ENCODE measurements around the gene RGS6.

Gene RGS6

GRCh38 chr14:72565149-72565559, 632.9 kb downstream of the RGS6 start:
- DNase-seq, result no peak

- no peak for DNase-seq
Measured at GRCh38 chr14:72565917-72566316, 633.7 kb downstream of the RGS6 start.

DNA sequence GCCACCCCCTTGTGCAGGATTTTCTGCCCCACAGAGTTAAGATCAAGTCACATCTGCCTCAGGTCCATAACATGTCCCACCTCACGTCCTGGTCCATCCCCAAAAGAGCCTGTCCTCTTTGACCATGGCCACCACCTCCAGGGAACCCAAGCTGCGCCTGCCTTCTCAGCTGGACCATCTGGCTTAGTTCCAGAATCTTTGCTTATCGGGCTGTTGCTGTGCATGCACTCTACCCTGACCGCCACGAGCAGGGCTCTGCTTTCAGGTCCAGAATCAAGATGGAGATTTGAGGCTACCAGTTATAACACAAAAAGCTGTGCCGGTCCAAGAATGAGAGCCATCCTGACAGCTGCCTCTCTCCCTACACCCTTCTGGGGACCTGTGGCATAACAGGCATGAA, 635.0 kb downstream of the RGS6 start:
- no peak for DNase-seq

DNA sequence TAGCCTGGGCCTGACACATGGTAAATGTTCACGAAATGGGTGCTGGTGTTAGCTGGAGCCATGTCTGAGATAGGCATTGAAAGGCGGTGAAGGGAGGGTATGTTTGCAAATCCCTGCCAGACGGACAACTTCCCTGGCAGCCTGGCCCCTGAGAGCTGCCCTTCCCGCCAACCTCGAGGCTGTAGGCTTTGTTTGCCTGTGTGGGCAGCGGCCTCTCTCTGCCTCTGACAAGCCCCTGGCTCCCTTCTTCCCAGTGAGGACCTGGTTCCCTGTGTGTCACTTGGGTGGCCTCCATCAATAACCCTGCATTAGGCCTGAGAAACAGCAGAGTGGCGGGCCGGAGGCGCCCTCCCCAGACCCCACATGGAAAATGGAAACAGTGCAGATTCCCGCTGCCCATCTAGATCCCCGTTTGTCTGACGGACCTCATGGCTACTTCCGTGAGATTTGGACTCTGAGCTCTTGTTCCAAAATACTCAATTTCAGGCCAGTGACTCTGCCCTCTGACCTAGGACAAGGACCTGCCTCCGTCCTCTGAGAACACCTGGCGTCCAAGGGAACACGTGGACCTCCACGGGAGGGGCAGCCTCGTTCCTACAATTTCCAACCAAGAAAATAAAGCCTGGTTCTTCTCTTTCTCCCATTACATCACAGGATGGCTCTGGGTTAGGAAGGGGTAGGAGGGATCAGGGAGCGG, 636.2 kb downstream of the RGS6 start:
- DNase-seq, result no peak

- no peak for DNase-seq
Measured at GRCh38 chr14:72573725-72574417, 641.6 kb downstream of the RGS6 start.

- DNase-seq, result no peak
Measured at GRCh38 chr14:72574715-72575114, 642.5 kb downstream of the RGS6 start.

DNA sequence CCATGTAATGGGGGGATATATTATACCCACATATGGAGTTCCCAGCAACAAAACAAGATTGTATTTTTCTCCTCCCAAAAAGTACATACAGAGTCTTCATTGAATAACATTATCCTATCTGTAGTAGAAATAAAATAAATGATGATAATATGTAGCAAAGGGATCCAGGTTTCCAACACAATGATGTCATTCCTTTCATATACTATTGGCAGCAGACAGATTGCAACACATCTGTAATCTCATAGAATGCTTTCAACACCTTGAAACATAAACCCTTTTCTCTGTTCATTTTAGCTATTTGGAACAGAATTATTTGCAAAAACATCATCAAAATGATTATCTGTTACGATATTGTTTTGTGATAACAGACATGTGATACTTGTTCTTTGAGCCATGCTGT, 644.0 kb downstream of the RGS6 start:
- DNase-seq, result no peak

DNA sequence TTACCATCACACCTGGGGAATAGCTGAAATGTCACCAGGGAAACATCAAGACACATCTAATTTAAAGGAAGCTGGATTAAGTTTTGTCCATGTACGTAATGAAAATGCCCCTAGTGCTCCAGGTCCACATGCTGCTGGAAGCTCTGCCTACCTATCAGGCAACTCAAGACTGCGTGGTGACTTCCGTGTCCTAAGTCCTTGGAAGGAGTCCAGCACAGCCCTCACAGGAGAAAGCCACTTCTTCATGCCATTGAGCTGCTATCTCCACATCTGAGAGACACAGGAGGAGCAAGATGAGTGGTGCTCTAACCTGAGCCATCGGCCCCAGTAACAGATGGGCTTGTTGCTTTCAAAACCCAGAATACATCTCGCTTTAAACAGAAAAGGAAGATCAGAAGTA, 645.3 kb downstream of the RGS6 start:
- no peak for DNase-seq

DNA sequence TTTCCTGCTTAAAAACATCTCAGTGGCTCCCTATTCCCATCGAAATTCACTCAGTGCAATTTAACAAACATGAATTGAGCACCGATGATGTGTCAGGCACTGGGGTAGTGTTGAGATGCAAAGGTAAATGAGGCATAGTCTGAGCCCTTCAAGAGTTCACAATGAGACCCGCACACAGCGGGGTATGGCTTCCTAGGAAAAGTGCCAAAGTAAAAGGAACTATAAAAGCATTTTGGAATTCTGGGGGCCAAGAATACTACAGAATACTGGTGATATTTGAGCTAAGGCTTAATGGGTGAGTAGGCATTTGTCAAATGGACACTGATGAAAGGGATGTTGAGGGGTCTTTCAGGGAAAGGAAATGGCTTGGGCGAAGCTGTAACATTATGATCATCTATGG, 646.3 kb downstream of the RGS6 start:
- DNase-seq, result no peak

DNA sequence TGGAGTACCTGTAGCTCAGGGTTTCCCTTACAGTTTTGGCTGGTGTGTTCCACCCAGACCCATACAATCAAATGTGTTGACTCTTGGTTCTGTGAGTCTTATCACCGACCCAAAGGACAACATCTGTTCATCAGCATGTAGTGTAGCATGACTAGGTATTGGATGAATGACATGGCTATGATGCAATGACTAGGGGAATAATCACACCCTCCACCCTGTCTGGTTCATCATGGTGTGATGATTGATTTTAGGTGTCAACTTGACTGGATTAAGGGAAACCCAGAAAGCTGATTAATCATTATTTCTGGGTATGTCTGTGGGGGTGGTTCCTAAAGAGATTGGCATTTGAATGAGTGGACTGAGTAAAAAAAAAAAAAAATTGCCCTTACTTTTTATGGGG, 650.4 kb downstream of the RGS6 start:
- no peak for DNase-seq

DNA sequence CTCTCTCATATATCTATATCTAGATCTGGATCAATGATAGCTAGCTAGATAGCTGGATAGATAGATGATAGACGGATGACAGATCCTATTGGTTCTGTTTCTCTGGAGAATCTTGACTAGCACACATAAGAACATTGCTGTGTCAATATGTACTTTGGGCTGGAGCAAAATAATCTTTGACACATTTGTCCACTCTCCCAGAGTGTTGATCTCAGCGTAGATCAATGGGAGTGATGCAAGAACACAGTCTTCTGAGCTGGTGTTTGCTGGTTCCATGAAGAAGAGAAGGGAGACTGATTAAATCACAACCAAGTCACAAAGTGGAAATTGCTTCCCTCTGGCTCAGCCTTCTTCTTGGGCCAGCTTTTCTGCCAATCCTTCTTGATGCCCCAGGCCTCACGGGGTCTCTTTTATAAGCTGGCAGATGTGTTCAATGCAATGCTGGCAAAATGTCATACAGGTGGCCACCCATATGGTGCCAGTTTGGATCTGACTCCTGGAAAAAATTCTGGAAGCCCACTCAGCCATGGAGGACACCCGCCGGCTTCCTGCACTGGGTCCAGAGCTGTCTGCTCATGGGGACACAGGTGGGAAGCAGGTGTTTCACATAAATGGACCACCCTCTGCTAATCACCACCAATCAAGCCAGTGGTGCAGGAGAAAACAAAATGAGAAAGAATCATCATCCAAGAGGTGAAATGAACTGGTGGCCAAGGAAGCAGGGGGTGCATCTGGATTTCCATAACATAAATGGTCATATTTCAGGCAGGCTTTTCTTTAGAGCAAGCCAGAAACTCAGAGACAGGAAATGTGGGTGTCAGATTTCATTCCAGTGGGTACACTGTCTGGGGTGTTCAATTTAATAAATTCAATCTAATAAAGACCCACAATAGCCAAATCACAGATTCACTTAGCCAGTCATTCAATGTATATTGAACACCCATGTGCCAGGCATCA, 651.4 kb downstream of the RGS6 start:
- DNase-seq, result no peak

DNA sequence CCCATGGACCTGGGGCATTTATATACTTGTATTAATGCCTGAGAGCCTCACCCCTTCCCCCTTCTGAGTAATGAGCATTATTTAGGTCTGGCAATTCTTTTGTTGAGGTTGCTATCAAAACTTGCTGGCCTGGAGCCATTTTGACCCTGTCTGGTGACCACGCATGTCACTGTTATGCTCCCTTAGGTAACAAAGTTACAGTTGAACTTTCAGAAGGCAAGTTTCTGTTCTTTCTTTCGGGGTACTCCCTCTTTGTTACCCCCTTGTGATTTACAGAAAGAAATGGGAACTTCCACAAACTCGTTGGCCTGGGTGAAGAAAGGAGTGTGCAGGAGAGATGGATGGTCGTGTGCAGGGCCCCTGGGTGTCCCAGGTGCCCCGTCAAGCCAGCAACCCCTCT, 656.3 kb downstream of the RGS6 start:
- DNase-seq, result no peak

DNA sequence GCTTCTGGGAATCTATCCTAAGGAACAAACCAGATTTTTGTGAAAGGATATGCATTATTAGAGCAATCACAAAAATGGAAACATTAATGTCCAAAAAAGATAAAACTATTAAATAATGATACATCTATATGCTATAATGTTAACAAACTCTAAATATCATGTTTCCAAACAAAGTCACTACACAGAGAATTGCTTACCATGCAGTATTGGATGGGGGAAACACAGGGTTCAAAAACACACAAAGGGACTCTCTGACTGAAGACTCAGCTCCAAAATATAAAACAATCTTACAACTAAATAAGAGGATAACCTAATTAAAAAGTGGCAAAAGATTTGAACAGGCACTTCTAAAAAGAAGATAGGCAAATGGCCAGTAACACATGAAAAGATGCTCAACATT, 657.4 kb downstream of the RGS6 start:
- no peak for DNase-seq

DNA sequence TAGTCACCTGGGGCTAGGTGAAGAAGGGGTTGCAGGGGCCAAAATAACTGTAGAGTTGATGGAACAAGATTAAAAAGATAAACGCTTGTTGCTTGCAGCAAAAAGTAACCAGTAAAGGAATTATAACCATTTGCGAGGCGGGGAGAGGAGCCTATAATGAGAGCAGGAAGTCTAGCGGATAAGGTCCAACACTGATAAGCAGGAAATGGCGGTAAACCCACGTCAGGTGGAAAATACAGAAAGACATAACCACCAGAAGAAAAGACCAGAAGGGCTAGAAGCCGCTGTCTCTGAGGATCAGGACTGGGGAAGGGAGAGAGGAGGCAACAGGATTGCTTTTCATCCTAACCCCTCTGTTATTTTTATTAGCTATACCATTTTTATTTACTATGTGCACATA, 658.3 kb downstream of the RGS6 start:
- no peak for DNase-seq

DNA sequence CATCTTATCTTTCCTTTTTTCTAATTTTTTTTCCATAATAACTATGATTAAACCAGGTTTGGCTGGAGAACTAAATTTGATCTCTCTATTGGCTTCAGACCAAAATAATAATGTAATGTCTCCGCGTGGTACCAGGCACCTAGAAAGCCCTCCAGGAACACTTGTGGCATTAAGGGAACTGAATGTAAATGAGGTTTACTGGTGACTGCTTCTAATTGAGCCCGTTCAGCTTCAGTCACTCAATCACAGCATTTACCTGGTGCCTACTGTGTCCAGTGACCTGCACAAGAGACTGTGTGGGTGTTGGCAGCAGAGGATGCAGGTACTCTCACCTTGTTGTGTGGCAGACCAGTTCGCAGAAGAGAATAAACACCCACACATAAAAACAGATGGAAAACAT, 659.2 kb downstream of the RGS6 start:
- no peak for DNase-seq

- DNase-seq, result no peak
Measured at GRCh38 chr14:72594099-72594901, 662.1 kb downstream of the RGS6 start.

DNA sequence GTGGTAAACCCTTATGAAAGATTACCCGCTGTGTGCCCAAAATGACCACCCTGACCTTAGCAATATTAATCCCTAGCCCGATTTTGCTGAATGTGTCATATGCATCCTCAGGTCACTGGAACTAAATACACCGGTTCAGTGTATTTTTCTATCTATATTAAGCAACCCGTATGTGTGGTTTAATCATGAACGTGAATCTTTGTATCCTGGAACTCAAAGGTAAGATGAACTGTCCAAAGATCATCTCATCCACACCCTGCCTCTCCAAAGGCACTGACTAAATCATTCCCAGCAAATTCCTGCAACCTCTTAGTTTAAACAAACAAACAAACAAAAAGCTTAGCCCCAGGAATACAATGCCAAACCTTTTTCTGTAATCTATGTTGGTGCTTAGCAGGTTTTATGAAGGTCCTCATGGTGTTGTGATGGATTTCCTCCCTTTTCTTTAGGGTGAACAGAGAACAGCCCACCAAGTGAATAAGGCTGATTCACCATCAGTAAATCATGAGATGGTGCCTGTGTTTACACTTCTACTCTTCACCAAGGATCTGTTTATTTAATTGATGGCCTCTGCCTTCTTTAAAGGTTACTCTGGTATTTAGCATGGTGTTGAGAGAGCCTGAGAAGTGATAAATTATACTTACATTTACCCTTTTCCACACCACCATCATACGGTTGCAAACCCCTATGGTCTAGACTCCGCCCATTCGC, 663.1 kb downstream of the RGS6 start:
- no peak for DNase-seq

DNA sequence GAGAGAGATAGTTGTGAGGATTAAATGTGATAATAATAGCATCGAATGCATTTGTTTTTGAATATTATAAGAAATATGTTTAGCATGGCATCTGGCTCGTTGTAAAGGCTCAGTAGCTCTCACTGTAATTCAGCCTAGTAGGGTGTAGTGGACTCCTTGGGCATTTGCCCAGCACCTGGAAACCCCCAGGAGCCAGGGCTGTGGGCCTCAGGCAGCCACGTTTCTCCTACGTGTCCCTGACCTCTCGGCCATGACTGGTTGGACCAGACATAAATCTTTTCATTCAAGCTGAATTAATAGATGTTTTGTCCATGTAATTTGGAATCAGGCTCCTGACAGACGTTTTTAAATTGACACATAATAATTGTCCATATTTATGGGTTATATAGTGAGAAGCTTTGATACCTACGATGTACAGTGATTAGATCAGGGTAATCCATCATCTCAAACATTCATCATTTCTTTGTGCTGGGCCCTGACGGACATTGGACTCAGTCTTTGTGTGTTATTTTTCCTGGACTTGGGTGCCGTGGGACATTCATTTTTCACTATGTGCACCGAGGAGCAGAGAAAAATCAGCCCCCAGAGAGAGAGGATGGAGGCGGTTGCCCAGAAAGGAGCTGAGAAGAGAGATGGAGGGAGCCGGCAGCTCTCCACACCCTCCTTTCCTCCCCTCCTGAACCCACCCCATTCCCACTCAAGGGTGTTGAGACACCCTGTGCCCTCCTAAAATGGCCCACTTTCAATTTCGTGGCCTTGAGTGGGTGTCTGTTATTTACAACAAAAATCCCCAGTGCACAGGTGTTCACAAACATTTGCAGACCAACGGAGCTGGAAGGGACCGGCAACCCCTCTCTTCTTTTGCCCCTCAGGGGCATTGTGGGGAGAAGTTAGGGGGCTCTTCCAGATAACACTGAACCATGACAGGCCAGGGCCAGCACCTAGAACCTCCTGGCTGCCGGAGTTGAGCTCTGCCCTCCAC, 665.3 kb downstream of the RGS6 start:
- no peak for DNase-seq

GRCh38 chr14:72598306-72598705, 666.1 kb downstream of the RGS6 start:
- DNase-seq, result no peak

DNA sequence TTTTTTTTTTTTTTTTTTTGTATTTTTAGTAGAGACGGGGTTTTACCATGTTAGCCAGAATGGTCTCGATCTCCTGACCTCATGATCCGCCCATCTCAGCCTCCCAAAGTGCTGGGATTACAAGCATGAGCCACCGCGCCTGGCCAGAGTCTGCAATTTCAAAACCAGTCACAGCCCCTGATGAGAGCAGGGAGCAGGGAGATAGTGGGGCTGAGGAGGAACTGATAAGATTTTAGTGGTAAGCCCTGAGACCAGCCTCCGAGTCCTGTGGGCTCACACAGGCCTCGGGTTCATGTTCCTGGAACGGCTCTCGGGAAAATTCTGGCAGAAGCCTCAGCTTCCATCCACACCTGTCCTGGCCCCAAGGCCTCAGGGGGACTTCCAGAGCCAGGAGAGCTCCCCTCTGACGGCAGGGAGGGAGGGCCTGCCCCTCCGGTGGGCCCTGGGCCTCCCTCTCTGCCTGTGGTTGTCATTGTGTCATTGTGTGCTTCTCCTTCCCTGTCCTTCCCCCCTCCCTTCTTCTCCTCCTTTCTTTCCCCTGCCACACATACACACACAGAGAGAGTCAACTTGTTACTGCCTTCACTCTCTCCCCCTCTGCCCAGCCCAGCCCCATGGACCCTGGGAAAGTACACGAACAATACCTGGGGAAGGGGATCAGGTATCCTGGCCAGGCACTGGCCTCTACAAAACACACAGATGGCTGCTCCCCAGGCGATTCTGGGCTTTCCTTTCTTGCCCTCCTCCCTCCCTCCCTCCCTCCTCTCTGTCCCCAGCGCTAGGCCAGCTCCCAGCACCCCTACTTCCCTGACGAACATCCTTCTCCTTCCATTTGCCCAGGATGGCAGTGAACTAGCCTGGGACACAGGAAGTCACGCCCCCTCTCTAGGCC, 667.6 kb downstream of the RGS6 start:
- DNase-seq, result no peak
